NOMO-1 treated with DMSO at 0.1 percent for 48 hours (cell line): ENCODE results near the gene BTBD8.
A peak's percentile ranks its signal among the peaks of the same experiment; 100 is the strongest.
"Not testable (repeated sequence)": the region's sequence is repeated elsewhere in the genome, so short reads cannot be mapped to it uniquely, and the experiment has no call there.

Experiments used
- DNase-seq: peaks from one replicate; lab custom pipeline; 2025; ENCODE audit not compliant: unreplicated experiment; lab: John Stamatoyannopoulos, UW

The BTBD8 gene

DNA sequence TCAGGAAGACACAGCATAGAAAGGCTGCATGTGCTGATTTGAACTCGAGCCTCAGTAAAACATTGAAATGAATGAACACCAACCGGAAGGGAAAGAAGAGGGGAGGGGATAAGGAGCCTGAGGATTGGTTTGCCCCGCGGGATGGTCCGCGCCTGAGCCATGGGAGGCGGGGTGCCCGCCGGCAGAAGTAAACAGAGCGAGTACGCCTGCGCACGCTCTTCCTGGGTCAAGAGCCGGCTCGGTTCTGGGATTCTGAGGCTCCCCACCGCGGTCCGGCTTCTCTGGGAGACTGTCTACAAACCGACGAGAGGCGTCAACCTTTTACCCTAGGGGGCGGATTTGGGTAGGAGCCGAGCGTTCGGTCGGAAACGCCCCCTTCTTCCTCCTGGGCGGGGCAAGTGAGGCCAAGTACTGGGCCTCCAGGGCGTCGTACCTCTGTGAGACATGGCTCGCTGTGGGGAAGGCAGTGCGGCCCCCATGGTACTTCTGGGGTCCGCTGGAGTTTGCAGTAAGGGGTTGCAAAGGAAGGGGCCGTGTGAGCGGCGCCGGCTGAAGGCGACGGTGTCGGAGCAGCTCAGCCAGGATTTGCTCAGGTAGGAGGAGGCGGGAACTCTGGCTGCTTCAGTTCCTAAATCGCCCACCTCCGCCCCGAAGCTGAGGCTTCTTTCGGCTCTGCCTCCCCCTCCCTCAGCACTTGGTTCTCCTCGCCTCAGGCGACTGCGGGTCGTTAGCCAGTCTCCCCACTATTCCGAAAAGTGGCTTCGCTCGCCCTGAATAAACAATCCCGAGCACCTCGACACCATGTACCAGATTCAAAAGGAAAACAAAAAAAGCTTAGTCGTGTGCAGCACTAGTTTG lies at the start of gene BTBD8:
Gene BTBD8 (plus strand): TSS at position 218 of the 858 bp plus-strand sequence. CDS start 227 bp downstream, at position 445.
- peak; percentile 80 for DNase-seq

DNA sequence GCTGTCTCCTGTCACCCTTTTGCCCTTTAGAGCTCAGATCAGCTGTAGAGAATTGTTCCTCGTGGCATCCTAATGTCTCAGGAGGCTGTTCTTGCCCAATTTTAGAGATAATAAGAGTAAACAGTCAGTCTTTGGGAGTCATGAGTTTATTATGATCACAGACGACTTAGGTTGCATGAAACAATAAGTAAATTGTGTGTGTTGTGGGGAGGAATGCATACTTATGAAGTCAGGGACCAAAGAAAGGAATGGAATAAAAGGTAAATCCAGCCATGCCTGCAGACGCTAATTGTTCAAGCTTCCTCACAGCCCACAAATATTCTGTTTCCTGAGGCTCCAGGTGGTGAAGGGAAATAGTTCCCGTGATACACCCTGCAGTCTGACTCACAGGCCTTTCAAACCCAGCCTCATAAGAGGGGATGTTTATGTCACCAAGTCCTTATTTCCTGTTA lies 49.5 kb upstream of the BTBD8 start:
- no peak for DNase-seq

DNA sequence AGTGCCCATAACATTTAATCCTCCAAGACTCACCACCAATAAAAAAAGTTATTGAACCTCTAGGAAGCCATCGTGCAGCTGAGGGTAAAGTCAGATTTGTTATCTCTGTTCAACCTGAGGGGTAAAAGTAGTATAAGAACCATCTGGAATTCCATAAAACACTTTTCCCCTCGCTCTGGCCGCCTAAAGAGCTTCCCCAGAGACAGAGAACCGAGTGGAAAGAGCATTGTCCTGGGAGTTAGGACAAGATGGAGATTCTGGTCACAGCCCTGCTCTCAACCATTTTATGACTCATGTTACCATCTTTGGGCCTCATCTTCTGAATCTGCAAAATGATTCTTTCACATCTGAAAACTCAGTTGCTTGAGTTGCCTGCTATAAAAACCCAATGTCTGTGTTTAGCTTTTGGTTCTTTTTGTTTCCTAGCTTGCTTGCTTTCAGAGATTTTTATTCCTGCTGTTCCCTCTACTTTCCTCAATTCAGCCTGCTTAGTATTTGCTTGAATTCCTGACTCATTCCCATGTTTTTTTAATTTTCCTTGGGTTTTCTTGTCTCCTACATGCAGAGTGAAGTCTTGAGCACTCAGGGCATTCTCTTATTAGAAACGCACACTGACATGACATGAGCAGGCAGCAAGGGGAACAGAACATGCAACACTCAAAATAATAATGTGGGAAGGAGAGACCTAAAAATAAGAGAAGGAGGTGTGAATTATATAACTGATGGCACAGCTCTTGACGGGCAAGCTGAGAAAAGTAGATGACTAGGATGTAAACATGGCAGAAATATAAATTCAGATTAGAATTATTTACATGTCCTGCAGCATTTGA lies 48.6 kb upstream of the BTBD8 start:
- no peak for DNase-seq

DNA sequence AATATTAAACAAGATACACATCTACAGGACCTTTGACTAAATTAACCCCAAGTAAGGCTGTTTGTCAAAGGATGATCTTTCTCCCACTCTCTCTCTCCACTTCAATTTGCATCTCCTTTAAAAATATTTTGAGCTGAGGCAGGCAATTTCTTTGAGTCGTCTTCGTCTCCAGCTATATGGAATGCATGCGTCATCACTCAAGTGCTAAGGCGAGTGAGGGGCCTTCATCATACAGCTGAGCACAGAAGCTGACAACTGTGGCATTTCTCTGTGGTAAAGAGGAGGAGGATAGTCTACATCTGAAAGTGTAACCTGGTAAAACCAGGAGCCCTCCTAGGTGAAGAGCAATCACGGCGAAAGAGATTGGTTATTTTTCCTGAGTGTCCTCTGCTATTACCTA lies 42.7 kb upstream of the BTBD8 start:
- DNase-seq, result no peak

DNA sequence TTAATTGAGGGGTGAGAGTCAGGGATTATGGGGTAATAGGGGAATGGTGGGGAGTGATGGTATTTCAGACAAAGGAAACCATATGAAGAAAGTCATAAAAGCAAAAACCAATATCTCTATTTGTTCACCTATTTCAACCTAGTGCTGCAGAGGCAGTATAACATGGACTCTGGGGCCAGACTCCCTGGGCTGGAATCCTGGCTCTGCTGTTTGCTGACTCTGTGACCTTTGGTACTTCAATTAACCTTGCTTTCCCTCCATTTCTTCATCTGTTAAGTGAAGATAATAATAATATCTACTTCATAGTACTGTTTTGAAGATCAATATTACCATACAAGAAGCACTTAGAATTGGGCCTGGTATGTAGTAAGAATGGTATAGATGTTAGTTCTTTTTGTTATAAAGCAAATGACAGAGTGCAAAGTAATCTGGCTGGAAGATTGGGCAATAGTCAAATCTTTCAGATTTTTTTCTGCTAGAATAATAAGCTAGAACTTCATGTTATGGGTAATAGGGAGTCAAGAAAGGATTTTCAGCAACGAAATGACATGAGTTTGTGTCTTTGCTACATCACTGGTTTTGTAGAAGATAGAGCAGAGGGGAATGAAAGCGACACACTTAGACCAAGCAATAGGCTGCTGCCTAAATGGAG lies 41.3 kb upstream of the BTBD8 start:
- DNase-seq, result no peak

DNA sequence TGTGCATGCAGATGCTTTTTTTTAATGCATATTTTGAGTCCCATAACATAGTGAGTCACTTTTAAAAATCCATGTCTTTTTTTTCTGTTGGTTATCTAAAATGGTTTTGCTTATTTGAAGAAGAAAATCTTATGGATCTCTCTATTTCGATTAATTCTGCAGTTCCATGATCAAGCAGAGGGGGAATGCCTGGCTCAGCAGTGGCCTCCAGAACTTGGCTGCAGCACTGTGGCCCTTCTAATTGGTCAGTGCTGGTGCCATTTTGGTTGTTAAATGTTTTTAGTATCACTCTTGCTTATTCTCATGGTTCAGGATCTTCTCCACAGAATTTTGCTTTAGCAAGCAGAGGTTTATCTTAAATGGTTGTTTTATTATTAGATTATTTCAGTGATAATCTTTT lies 39.2 kb upstream of the BTBD8 start:
- DNase-seq, result no peak

DNA sequence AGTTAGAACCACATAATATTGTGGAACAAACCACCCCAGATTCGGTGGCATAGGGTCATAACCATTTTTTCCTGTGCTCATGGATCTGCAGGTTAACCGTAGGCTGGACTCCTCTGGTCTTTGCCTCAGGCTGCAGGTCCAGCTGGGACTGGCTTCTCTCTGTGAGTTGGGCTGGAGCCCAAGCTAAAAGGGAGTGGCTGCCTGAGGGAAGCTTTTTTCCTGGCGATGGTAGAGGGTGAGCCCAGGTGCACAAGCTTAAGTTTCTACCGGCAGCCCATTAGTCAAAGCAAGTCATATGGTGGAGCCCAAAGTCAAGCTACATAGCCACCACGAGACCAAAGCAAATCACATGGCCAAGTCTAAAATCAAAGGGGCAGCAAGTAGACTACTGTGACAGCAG lies 36.5 kb upstream of the BTBD8 start:
- DNase-seq, result no peak

DNA sequence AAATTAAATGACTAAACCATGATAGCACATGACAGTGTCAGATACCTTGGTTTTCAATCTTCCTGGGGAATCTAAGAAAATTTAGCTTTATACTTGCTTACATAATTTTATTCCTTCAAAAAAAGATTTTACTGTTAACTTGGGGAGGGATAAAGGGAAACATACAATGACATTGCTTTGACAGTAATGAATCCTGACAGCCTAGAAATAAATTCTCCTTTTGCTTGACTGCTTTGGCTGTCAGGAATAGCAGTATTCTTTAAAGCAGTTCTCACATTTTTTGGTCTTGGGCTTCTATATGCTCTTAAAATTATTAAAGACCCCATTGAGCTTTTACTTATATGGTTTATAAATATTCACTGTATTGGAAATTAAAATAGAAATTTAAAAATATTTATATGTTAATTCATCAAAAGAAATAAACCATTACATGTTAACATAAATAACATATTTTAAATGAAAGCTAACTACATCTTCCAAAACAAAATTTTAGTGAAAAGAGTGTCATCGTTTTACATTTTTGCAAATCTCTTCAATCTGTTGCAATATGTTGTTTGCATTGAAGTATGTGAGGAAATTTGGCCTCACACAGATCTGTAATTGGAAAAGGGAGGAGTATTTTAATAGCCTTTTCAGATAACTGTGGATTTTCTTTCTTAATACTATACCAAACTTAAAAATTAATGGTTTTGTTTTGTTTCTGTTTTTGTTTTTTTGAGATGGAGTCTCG lies 34.2 kb upstream of the BTBD8 start:
- no peak for DNase-seq

DNA sequence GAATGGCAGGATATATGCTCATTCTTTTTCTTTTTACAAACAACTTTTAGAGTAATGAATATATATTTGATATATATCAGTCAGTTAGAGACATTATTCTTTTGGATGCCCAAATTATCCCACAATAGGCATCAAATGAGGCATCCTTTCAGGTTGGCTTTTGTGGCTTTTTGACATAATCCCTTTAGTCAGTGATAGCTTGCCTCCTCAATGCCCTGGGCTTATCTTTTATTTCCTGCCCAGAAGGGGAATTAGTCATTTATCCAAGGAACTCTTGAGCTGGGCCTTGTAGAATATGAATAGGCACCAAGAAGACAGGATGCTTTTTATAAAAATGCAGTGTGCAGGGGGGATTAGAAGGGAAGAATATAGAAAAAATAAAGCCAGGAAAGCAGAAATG lies 28.2 kb upstream of the BTBD8 start:
- DNase-seq, result no peak

DNA sequence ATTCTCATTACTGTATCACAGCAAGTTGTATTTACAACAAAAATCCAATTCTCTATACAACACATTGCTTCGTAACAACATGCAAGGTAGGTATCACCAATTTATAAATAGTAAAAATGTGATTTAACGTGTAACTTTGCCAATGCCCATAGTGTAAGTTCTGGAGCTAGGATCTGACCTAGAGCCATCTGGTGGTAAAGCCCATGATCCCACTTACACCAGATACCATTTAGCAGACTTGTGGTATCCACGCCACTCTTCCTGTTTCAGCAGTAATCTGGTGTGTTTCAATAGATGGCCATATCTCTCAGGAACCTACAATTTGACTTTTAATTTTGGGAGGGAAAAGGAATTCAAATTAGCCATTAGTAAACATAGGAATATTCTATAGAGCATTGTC lies 15.1 kb upstream of the BTBD8 start:
- DNase-seq, result no peak

DNA sequence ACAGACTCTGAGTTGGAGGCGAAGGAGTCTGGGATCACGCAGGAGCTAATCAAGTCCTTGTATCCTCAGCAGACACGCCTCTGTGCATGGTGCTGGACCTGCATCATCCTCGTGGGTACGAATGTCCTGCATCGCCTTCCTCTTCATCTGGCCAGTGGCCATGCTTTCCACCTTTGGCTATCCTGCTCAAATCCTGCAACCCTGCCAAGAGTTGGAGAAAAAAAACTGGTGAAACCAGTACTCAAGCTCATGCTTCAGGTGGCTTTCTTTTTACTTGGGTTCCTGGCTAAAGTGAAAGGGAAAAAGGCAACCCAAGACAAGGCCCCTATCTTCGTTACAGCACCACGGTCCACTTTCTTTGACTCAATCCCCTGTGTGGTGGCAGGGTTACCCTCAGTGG lies 13.8 kb upstream of the BTBD8 start:
- no peak for DNase-seq

DNA sequence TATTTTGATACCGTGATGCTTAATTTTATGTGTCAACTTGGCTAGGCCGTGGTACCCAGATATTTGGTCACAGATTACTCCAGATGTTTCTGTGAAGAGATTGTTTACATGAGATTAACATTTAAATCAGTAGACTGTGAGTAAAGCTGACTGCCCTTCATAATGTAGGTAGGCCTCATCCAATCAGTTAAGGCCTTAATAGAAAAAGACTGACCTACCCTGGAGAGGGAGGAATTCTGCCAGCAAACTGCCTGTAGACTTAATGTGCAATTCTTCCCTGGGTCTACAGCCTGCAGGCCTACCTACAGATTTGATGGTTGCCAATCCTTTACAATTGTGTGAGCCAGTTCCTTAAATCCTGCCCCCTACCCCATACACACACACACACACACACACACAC lies 9.3 kb upstream of the BTBD8 start:
- DNase-seq, result no peak

DNA sequence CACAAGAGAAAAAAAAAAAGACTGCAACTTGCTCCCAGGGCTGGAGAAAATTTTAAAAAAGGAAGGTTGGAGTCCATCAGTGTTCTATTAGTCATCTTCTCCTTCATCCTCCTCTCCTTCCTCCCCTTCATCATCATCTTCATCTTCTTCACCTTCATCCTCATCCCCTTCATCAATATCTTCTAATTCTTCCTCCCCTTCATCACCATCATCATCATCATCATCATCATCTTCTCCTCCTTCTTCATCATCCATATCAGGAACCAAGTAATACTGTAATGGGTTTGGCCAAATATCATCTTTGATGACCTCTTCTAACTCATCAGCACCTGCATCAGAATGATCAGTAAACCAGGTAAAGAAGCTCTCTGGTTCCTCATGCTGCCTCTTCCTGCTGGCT lies 5.7 kb upstream of the BTBD8 start:
- not testable (repeated sequence) for DNase-seq

DNA sequence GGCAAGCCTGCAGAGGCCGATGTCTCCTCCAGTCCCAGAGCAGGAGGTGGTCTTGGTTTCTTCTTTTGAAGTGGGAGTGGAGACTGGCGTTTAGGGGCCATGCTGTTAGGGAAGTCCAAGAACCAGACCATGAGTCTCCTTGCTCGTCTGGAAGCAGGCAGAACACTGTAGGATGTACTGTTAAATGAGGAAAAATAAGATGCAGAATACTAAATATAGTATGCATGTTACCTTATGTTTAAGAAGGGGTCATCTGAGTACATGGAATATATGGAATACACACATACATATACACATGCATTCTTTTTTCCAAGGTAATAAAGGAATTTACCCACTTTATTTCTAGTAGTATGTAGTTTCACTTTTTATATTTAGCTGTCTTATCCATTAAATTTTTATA lies 4.8 kb upstream of the BTBD8 start, which contains the start of gene SETSIP:
Gene SETSIP (minus strand): TSS at position 101 of the 400 bp plus-strand sequence. CDS start 0 bp downstream, at position 101.
- no peak for DNase-seq

DNA sequence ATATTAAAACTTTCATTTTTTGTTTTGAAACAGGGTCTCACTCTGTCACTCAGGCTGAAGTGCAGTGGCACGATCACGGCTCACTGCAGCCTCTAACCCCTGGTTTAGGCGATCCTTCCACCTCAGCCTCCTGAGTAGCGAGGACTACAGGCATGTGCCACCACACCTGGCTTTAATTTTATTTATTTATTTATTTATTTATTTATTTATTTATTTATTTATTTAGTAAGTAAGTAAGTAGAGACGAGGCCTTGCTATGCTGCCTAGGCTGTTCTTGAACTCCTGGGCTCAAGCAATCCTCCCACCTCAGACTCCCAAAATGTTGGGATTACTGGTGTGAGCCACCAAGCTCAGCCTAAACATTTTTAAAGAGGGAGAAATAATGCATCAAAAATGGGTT lies 3.8 kb upstream of the BTBD8 start:
- DNase-seq, result no peak

DNA sequence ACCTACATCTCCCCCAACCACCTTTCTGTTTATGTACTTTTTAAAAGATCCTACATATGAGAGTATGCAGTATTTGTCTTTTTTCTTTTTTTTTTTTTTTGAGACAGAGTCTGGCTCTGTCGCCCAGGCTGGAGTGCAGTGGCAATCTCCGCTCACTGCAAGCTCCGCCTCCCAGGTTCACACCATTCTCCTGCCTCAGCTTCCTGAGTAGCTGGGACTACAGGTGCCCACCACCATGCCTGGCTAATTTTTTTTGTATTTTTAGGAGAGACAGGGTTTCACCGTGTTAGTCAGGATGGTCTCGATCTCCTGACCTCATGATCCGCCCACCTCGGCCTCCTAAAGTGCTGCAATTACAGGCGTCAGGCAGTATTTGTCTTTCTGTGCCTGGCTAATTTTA lies 2.1 kb upstream of the BTBD8 start:
- not testable (repeated sequence) for DNase-seq

DNA sequence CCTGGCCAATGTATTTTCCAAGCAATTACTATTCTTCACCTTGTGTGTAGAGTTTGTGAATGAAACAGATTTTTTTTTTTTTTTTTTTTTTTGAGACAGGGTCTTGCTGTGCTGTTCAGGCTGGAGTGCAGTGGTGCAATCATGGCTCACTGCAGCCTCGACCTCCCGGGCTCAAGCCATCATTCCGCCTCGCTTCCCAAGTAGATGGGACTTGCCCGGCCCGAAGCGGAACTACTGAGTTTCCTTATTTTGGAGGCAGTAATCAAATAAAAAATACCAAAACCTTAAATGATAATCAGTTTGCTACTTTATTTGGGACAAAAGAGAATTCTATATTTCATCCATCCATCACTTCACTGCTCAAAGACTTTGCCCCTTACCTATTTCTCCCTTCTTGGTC lies 704 bp upstream of the BTBD8 start:
- DNase-seq, result no peak

DNA sequence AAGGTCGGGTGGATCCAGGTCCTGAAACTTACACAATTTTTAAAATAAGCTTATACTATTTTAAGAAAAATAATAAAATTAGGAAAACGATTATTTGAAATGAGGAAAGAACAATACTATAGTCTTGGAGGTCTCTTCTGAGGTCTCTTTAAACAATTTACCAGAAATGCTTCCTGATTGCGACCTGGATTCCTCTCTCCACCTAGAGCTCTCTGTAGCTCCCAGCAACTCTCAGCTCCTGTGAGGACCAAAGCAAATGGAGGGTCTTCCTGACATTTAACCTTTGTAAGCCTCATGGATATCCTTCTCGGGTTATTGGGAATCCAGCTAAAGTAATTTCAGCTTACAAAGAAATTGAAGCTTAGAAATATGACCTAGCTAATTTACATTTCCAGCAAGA lies 886 bp downstream of the BTBD8 start:
- DNase-seq, result no peak

DNA sequence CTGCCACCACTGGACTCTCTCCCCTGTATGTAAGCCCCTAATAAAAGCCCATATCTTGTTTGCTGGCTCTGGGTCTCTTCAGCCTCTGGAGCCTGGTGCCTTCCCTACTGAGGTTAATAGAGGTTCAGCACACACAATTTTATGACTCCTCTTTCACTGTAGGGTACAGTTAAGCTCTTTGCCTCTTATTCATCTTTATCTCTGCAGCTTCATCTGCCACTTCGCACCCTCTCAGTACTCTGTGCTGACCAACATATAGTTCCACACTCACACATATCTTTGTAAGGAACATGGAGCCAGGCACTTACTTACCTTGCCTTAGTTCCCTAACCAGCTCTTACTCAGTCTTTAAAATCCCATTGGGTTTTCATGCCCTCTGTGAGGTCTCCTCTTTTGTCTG lies 4.5 kb downstream of the BTBD8 start:
- DNase-seq, result no peak

DNA sequence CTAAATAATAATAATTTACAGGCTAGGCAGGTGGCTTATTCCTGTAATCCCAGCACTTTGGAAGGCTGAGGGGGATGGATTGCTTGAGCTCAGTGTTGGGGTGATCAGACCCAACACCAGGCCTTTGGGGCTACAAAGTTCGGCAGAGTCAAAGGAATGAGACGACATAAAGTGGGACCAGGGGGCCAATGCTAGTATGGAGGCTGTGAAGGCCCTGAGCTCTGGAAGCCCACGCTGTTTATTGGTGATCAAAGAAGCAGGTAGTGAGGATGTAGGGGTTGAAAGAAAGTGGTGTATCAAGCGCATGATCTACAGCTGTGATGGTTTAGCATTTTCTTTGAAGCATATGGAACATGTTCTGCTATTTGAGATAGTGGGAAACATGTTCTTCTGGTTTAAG lies 5.6 kb downstream of the BTBD8 start:
- DNase-seq, result no peak

DNA sequence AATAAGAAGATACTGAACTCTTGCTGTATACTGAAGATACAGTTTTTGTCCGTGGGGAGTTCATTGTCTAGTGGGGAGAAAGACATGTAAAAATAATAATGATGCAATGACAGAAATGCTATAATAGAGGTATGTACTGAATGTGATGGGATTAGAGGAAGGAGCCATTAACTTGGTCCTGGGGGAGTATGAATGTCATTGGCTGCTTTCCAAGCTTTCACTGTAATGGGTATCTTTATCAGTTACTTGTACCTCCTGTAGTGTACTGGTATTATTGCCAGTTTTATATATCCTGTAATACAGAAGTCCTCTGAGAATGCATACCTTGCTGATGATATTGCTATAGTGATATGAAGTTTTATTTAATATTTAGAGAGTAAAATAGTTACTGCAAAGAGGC lies 7.4 kb downstream of the BTBD8 start:
- DNase-seq, result no peak
